Neural crest cell (in vitro differentiated cells): ENCODE measurements around the gene DOK3. TPM values are rescaled to one million over a fixed set of nuclear protein-coding genes. Genes with fewer than 3 reads are reported as not detected.

ENCODE experiments used
- DNase-seq: peaks from one replicate; pipeline ENCODE4 v3.0.0; 2021; ENCODE audit warnings: low read depth, mixed read lengths, low spot score
- H3K27ac Mint-ChIP-seq: one replicate; pipeline ENCODE4 v1.8.0; 2021; ENCODE audit warnings: mild to moderate bottlenecking, mixed read lengths; ENCODE audit not compliant: unreplicated experiment
- H3K27me3 Mint-ChIP-seq: 2 replicates; pipeline ENCODE4 v1.8.0; 2021; ENCODE audit warnings: low read depth, mild to moderate bottlenecking, mixed read lengths
- H3K36me3 Mint-ChIP-seq: 2 replicates; pipeline ENCODE4 v1.8.0; 2021; ENCODE audit warnings: low read depth, mild to moderate bottlenecking, mixed read lengths
- H3K4me1 Mint-ChIP-seq: 2 replicates; pipeline ENCODE4 v1.8.0; 2021; ENCODE audit warnings: mixed read lengths
- H3K4me3 Mint-ChIP-seq: one replicate; pipeline ENCODE4 v1.8.0; 2021; ENCODE audit warnings: mild to moderate bottlenecking, mixed read lengths
- H3K9me3 Mint-ChIP-seq: 2 replicates; pipeline ENCODE4 v1.8.0; 2021; ENCODE audit warnings: mixed read lengths
- CTCF ChIP-seq: fragments of 200-600 bp; sonication (generic); conservative IDR thresholded peaks from 2 replicates; pipeline ENCODE4 v1.5.0; 2021; ENCODE audit warnings: antibody characterized with exemption, mild to moderate bottlenecking
- long read RNA-seq: library from polyadenylated mRNA; unstranded; transcript quantifications from one replicate; pipeline ENCODE4 v2.0.0, GENCODE V29; 2020
- total RNA-seq: library from RNA; stranded (reverse); gene quantifications from 2 replicates; pipeline ENCODE4 v1.2.1, GENCODE V29; 2021

The DOK3 gene
- 10.5 and 11.4 TPM in 2 replicates for total RNA-seq
- long read RNA-seq, result 0 reads

GRCh38 chr5:177509381-177509951, at the start of gene DOK3:
Gene DOK3 (minus strand): TSS chr5:177509826. CDS start chr5:177509540, 286 bp downstream.
- no peak for DNase-seq
- H3K9me3 Mint-ChIP-seq, result no peaks in the 10 kb centered on the region
- H3K4me3 Mint-ChIP-seq, result no peak within 1 kb of the TSS
- no peaks in the 10 kb centered on the region for H3K27me3 Mint-ChIP-seq
- no peak for TF ChIP-seq CTCF
- H3K27ac Mint-ChIP-seq, result peak within 1 kb of the TSS; percentile 67
- H3K36me3 Mint-ChIP-seq, result peaks cover 8% of the 10 kb centered on the region
- H3K4me1 Mint-ChIP-seq, result peaks cover 7% of the 10 kb centered on the region

GRCh38 chr5:177557796-177558195, 48.2 kb upstream of the DOK3 start:
- Mint-ChIP-seq H3K27ac (no peak overlapping the region), H3K4me1 (peaks cover 21% of the 10 kb centered on the region), H3K27me3 (no peaks in the 10 kb centered on the region), H3K4me3 (peak overlapping the region; percentile 47), H3K9me3 (peaks cover 8% of the 10 kb centered on the region), H3K36me3 (peaks cover 4% of the 10 kb centered on the region)
- no peak for DNase-seq
- no peak for TF ChIP-seq CTCF

- Mint-ChIP-seq H3K4me3 (peak overlapping the region; percentile 47), H3K9me3 (peaks cover 8% of the 10 kb centered on the region), H3K27me3 (no peaks in the 10 kb centered on the region), H3K27ac (no peak overlapping the region), H3K36me3 (peaks cover 4% of the 10 kb centered on the region), H3K4me1 (peaks cover 27% of the 10 kb centered on the region)
- DNase-seq, result no peak
- TF ChIP-seq CTCF, result no peak
These were observed 47.5 kb upstream of the DOK3 start for GRCh38 chr5:177557041-177557647.

GRCh38 chr5:177555665-177556064, 46.0 kb upstream of the DOK3 start:
- no peaks in the 10 kb centered on the region for H3K9me3 Mint-ChIP-seq
- DNase-seq, result no peak
- peak overlapping the region; percentile 82 for H3K4me3 Mint-ChIP-seq
- no peak overlapping the region for H3K27ac Mint-ChIP-seq
- H3K36me3 Mint-ChIP-seq, result no peaks in the 10 kb centered on the region
- no peaks in the 10 kb centered on the region for H3K27me3 Mint-ChIP-seq
- TF ChIP-seq CTCF, result no peak
- peaks cover 30% of the 10 kb centered on the region for H3K4me1 Mint-ChIP-seq

- Mint-ChIP-seq H3K4me1 (peaks cover 30% of the 10 kb centered on the region), H3K4me3 (peak overlapping the region; percentile 82), H3K27me3 (no peaks in the 10 kb centered on the region), H3K36me3 (peaks cover under 1% of the 10 kb centered on the region), H3K27ac (no peak overlapping the region), H3K9me3 (no peaks in the 10 kb centered on the region)
- no peak for DNase-seq
- no peak for TF ChIP-seq CTCF
These were observed 45.6 kb upstream of the DOK3 start for GRCh38 chr5:177555228-177555627.
